HEK293 (cell line): ENCODE measurements around the gene WARS2.

Source experiments
- CTCF ChIP-seq: fragments of 450-650 bp; formaldehyde crosslinking; IDR thresholded peaks from 2 replicates; pipeline ENCODE4 v1.5.1; 2016; ENCODE audit warnings: missing biosample characterization, missing genetic modification characterization
- KLF17 ChIP-seq: fragments of 450-650 bp; formaldehyde crosslinking; IDR thresholded peaks from 2 replicates; pipeline ENCODE4 v1.5.1; 2016; ENCODE audit warnings: missing biosample characterization, missing genetic modification characterization
- KLF9 ChIP-seq: fragments of 450-650 bp; formaldehyde crosslinking; IDR thresholded peaks from 2 replicates; pipeline ENCODE4 v1.5.1; 2016; ENCODE audit warnings: missing biosample characterization, missing genetic modification characterization, low read depth
- PRDM10 ChIP-seq: fragments of 450-650 bp; formaldehyde crosslinking; IDR thresholded peaks from 2 replicates; pipeline ENCODE4 v1.5.1; 2016; ENCODE audit warnings: missing biosample characterization, missing genetic modification characterization
- ZIC2 ChIP-seq: fragments of 450-650 bp; formaldehyde crosslinking; IDR thresholded peaks from 2 replicates; pipeline ENCODE4 v1.5.1; 2016; ENCODE audit warnings: missing biosample characterization, missing genetic modification characterization
- ZNF571 ChIP-seq: fragments of 450-650 bp; formaldehyde crosslinking; IDR thresholded peaks from 2 replicates; pipeline ENCODE4 v1.5.0; 2017; ENCODE audit warnings: missing biosample characterization, missing genetic modification characterization
- ZNF777 ChIP-seq: fragments of 450-650 bp; formaldehyde crosslinking; IDR thresholded peaks from 2 replicates; pipeline ENCODE4 v1.5.1; 2017; ENCODE audit warnings: missing biosample characterization, missing genetic modification characterization, borderline replicate concordance

GRCh38 chr1:119136401-119136800 lies 4.1 kb downstream of the WARS2 start:
- no peak for TF ChIP-seq CTCF
- TF ChIP-seq ZIC2 (tag by site-specific recombination), result no peak
- TF ChIP-seq ZNF777 (tag by site-specific recombination), result no peak
- no peak for TF ChIP-seq KLF17
- TF ChIP-seq KLF9, result no peak
- no peak for TF ChIP-seq PRDM10 (tag by site-specific recombination)
- no peak for TF ChIP-seq ZNF571
